HG02970 (cell line): ENCODE data around the gene SAA1.
"Not testable (repeated sequence)": the region's sequence is repeated elsewhere in the genome, so short reads cannot be mapped to it uniquely, and the experiment has no call there.

ENCODE experiments used
- ATAC-seq: cut with Tn5 transposase; IDR thresholded peaks from one replicate; pipeline ENCODE4 v1.9.1; 2021; ENCODE audit warnings: mild to moderate bottlenecking, moderate library complexity, moderate number of reproducible peaks; ENCODE audit not compliant: unreplicated experiment, low FRiP score

The SAA1 gene

GRCh38 chr11:18254781-18255361, 11.2 kb upstream of the SAA1 start:
- no peak for ATAC-seq

GRCh38 chr11:18259259-18259658, 6.8 kb upstream of the SAA1 start:
- ATAC-seq, result no peak

DNA sequence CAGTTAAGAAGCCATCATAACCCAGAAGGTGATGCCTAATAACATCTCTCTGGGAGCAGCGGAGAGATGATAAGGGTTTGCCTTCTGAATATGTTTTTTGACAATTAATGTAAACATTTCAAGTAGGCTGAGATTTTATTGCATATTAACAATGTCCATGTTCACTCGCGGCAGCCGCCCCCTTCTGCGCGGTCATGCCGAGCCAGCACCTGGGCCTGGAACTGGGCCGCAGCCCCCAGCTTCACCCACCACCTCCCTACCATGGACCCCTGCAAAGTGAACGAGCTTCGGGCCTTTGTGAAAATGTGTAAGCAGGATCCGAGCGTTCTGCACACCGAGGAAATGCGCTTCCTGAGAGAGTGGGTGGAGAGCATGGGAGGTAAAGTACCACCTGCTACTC, 4.3 kb upstream of the SAA1 start:
- no peak for ATAC-seq

DNA sequence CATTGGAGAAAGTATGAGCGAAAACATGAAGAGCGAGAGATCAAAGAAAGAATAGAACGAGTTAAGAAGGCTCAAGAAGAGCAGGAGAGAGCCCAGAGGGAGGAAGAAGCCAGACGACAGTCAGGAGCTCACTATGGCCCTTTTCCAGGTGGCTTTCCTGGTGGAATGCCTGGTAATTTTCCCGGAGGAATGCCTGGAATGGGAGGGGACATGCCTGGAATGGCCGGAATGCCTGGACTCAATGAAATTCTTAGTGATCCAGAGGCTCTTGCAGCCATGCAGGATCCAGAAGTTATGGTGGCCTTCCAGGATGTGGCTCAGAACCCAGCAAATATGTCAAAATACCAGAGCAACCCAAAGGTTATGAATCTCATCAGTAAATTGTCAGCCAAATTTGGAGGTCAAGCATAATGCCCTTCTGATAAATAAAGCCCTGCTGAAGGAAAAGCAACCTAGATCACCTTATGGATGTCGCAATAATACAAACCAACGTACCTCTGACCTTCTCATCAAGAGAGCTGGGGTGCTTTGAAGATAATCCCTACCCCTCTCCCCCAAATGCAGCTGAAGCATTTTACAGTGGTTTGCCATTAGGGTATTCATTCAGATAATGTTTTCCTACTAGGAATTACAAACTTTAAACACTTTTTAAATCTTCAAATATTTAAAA, 3.2 kb upstream of the SAA1 start:
- not testable (repeated sequence) for ATAC-seq

GRCh38 chr11:18264035-18264434, 2.0 kb upstream of the SAA1 start:
- no peak for ATAC-seq

GRCh38 chr11:18264677-18265555, 1.1 kb upstream of the SAA1 start:
- ATAC-seq, result no peak

- ATAC-seq, result not testable (repeated sequence)
These were observed 1.5 kb downstream of the SAA1 start for GRCh38 chr11:18267335-18268133.

DNA sequence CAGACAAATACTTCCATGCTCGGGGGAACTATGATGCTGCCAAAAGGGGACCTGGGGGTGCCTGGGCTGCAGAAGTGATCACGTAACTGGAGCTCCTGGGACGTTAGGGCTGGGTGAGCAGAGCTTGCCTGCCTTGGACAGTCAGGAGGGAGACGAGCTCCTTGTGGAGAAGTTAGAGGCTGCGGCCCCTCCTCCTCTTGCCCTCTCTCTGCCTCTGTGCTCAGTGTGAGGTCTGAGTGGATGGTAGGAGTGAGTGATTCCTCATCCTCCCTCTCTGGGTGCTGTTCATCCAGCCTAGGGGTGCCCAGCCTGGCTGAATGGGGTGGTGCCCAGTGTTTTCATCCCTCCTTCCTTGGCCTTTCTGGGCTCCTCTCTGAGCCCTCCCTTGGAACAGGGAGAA, 3.2 kb downstream of the SAA1 start:
- ATAC-seq, result not testable (repeated sequence)

GRCh38 chr11:18270102-18270501, 4.0 kb downstream of the SAA1 start:
- ATAC-seq, result no peak

GRCh38 chr11:18271206-18271605, 5.1 kb downstream of the SAA1 start:
- ATAC-seq, result no peak

DNA sequence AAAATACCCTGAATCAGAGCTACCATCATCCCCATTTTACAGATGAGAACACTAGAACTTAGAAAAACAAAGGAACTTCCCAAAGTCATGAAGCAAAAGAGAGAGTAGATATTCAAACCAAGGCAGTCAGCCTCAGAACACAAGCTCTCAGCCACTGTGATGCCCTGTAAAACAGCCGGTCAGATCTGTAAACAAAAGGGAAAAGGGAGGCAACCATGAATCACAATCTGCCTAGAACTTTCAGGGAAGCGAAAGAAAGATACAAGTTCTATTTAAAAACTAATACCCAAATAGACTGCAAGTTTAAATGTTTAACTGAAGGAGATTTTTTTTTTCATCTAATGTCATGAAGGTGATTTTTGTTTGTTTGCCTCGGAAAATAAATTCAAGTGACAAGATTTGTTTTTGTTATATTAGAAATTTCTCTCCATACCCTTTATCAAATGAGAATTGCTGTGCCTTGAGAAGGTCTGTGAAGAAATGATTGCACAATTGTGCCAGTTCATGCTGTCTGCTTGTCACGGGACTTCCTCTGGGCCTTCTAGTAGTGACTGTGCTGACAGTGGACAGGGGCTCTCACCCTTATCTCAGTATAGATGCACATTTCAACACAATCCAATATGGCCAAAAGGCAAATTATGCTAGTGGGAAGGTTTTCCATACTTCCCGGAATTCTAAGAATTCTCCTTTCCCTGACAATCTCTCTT, 11.7 kb downstream of the SAA1 start:
- ATAC-seq, result no peak

GRCh38 chr11:18280438-18281045, 14.5 kb downstream of the SAA1 start:
- ATAC-seq, result peak; percentile 60

- no peak for ATAC-seq
These were observed 16.6 kb downstream of the SAA1 start for GRCh38 chr11:18282626-18283025.

DNA sequence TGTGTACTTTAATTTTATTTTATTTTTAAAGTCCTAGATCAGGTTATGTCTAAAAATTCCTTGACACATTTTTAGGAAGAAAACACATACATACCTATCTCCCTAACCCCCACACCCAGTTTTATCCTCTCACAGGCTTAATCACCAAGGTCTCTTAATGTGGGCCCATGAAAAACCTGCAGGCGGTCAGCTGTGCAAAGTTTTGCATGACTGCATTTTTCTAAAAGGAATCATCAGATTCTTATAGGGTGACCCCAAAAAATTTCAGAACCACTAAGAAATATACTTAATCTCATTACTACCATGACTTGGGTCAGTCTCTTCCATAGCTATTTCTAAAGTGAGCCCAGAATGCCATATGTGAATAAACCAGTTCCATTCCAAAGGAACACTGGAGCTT, 19.8 kb downstream of the SAA1 start:
- ATAC-seq, result no peak

DNA sequence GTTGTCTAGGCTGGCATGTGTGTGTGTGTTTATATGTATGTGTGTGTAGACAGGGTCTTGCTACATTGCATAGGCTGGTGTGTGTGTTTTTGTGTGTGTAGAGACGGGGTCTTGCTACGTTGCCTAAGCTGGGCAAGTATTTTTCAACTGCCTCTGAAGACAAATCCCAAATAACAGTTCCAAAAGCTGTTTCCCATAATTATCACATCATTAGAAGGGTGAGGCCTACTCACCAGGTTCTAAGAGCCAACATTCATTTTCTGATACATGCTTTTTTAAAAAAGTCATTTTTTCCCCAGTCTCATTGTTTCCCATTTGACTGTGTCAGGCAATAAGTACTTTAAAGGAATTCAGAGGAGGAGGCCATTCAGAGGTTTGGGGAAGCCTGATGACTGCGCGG, 22.8 kb downstream of the SAA1 start:
- no peak for ATAC-seq

DNA sequence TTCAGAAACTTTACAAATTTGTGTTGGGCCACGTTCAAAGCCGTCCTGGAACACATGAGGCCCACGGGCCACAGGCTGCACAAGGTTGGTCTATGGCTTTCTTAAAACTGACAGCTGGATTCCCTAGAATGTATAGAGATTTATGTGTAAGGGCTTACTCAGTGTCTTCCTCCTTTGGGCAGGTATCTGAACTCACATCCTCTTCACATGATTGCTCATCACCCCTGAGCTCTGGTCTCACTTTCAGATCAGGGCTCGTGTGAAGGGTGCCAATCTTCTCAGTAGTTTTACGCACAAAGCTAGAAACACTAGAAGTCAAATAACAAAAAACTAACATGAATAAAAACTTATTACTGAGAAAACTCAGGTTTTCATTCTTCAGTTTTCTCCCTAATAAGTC, 28.8 kb downstream of the SAA1 start:
- ATAC-seq, result no peak

GRCh38 chr11:18295316-18295715, 29.3 kb downstream of the SAA1 start:
- no peak for ATAC-seq

- ATAC-seq, result no peak
These were observed 33.7 kb downstream of the SAA1 start for GRCh38 chr11:18299721-18300120.

- no peak for ATAC-seq
These were observed 38.7 kb downstream of the SAA1 start for GRCh38 chr11:18304745-18305144.
